Measurements from ENCODE around the gene JAZF1. TPM values are rescaled to one million over a fixed set of nuclear protein-coding genes. Genes with fewer than 3 reads are reported as not detected.

Gene JAZF1
- polyA plus RNA-seq, 1 donor from 2014 or later: 13.7 TPM

GRCh38 chr7:27883696-27884095 lies 296.9 kb downstream of the JAZF1 start:
- H3K27ac Mint-ChIP-seq: no peak overlapping the region
- no peaks in the 10 kb centered on the region for H3K9me3 Mint-ChIP-seq
- no peaks in the 10 kb centered on the region for H3K4me1 Mint-ChIP-seq
- no peak overlapping the region for H3K4me3 Mint-ChIP-seq
- H3K27me3 Mint-ChIP-seq: no peaks in the 10 kb centered on the region
- peaks cover 11% of the 10 kb centered on the region for H3K36me3 Mint-ChIP-seq

DNA sequence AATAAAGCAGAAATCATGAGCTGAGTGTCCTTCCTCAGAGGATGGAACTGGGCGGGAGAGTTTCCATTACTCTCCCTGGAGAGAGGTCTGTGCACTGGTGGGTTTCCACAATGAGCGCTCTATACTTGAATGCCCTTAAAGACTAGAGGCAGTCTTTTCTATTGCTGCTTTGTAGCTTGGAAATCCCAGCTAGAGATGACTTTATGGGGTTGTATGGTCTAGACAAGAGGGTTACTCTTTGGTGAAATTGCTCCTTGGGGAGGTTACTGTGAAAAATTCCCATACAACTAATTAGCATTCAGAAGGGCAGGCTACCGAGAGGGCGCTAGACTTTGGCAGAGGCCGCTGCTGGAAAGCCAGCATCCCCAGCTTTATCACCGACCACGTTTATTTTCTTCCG lies 303.8 kb downstream of the JAZF1 start:
- H3K4me3 Mint-ChIP-seq: no peak overlapping the region
- H3K27ac Mint-ChIP-seq: no peak overlapping the region

GRCh38 chr7:27875832-27876231 lies 304.8 kb downstream of the JAZF1 start:
- Mint-ChIP-seq H3K27me3 (no peaks in the 10 kb centered on the region), H3K27ac (no peak overlapping the region), H3K4me1 (peaks cover 0 to 7% (median 5%) of the 10 kb centered on the region in 3 donors), H3K4me3 (no peak overlapping the region), H3K9me3 (no peaks in the 10 kb centered on the region), H3K36me3 (peaks cover 11% of the 10 kb centered on the region)

More for the DNA sequence above, 303.8 kb downstream of the JAZF1 start:
- H3K36me3 Mint-ChIP-seq: peaks cover 11% of the 10 kb centered on the region
- H3K27me3 Mint-ChIP-seq: no peaks in the 10 kb centered on the region
- no peaks in the 10 kb centered on the region for H3K9me3 Mint-ChIP-seq
- peaks cover 0 to 7% (median 5%) of the 10 kb centered on the region in 3 donors for H3K4me1 Mint-ChIP-seq

GRCh38 chr7:27875061-27875460 lies 305.5 kb downstream of the JAZF1 start:
- H3K4me3 Mint-ChIP-seq: no peak overlapping the region
- no peak overlapping the region for H3K27ac Mint-ChIP-seq
- H3K4me1 Mint-ChIP-seq: peaks cover 0 to 7% (median 5%) of the 10 kb centered on the region in 3 donors
- no peaks in the 10 kb centered on the region for H3K9me3 Mint-ChIP-seq
- peaks cover 11% of the 10 kb centered on the region for H3K36me3 Mint-ChIP-seq
- H3K27me3 Mint-ChIP-seq: no peaks in the 10 kb centered on the region

- peaks cover 1 to 7% (median 5%) of the 10 kb centered on the region in 3 donors for H3K4me1 Mint-ChIP-seq
- H3K9me3 Mint-ChIP-seq: no peaks in the 10 kb centered on the region
- H3K36me3 Mint-ChIP-seq: peaks cover 13% of the 10 kb centered on the region
- H3K27ac Mint-ChIP-seq: no peak overlapping the region
- H3K4me3 Mint-ChIP-seq: no peak overlapping the region
- H3K27me3 Mint-ChIP-seq: no peaks in the 10 kb centered on the region
Observed at GRCh38 chr7:27873981-27874957, 306.3 kb downstream of the JAZF1 start.

GRCh38 chr7:27872356-27873275 lies 308.0 kb downstream of the JAZF1 start:
- no peaks in the 10 kb centered on the region for H3K9me3 Mint-ChIP-seq
- H3K4me3 Mint-ChIP-seq: no peak overlapping the region
- no peak overlapping the region for H3K27ac Mint-ChIP-seq
- peaks cover 10% of the 10 kb centered on the region for H3K36me3 Mint-ChIP-seq
- peaks cover 1 to 5% (median 2%) of the 10 kb centered on the region in 3 donors for H3K4me1 Mint-ChIP-seq
- H3K27me3 Mint-ChIP-seq: no peaks in the 10 kb centered on the region

GRCh38 chr7:27871866-27872265 lies 308.7 kb downstream of the JAZF1 start:
- no peak overlapping the region for H3K27ac Mint-ChIP-seq

GRCh38 chr7:27871086-27871485 lies 309.5 kb downstream of the JAZF1 start:
- Mint-ChIP-seq H3K27me3 (no peaks in the 10 kb centered on the region), H3K36me3 (peaks cover 14% of the 10 kb centered on the region), H3K27ac (no peak overlapping the region), H3K9me3 (no peaks in the 10 kb centered on the region), H3K4me1 (peaks cover 0 to 5% (median 1%) of the 10 kb centered on the region in 3 donors), H3K4me3 (no peak overlapping the region)

More at GRCh38 chr7:27871866-27872265, 308.7 kb downstream of the JAZF1 start:
- Mint-ChIP-seq H3K9me3 (no peaks in the 10 kb centered on the region), H3K36me3 (peaks cover 11% of the 10 kb centered on the region), H3K27me3 (no peaks in the 10 kb centered on the region), H3K4me1 (peaks cover 0 to 5% (median 1%) of the 10 kb centered on the region in 3 donors), H3K4me3 (no peak overlapping the region)

DNA sequence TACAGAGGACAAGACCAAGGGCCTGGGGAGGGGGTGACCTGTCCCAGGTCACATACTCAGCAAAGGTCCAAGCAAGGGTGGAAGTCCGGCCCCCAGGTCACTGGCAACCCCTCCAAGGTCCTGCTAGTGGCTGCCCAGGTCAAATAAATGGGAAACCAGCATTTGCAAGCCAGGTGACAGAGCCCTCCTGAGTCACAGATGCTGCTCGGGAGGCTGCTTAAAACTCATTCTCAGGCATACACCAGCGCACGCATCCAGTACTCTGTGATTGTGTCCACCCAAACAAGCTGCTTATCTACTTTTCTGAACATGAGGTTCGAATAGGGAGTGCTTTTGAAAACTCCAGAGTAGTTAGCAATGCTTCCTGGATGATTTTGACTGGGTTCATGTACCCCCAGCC lies 310.0 kb downstream of the JAZF1 start:
- Mint-ChIP-seq H3K9me3 (no peaks in the 10 kb centered on the region), H3K27me3 (no peaks in the 10 kb centered on the region), H3K4me3 (no peak overlapping the region), H3K4me1 (peaks cover 0 to 5% (median 1%) of the 10 kb centered on the region in 3 donors), H3K27ac (peak overlapping the region in 1 of 3 donors; percentile 53), H3K36me3 (peaks cover 14% of the 10 kb centered on the region)

GRCh38 chr7:27869056-27869455 lies 311.5 kb downstream of the JAZF1 start:
- no peak overlapping the region for H3K4me3 Mint-ChIP-seq
- no peaks in the 10 kb centered on the region for H3K9me3 Mint-ChIP-seq
- no peaks in the 10 kb centered on the region for H3K27me3 Mint-ChIP-seq
- H3K36me3 Mint-ChIP-seq: peaks cover 10% of the 10 kb centered on the region
- H3K4me1 Mint-ChIP-seq: peaks cover 0 to 4% (median 1%) of the 10 kb centered on the region in 3 donors
- H3K27ac Mint-ChIP-seq: no peak overlapping the region

DNA sequence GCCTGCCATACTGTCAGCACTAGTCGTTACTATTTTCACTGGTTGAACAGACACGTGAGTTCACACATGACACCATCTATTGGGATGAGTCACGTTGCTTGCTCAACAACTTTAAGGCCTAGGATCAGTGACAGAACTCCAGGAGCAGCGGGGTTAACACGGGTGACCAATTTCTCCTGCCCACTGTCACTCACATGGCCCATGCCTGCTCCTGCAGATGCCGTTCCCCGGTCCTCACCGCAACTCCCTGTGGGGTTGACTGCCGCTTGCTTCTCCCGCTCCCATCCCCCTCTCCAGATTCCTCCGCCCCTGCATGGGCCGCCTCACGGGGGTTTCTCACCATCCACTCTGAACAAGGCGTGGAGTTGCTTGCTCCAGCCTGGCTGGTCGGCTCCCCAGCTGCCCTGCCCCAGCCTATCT lies 312.5 kb downstream of the JAZF1 start:
- H3K9me3 Mint-ChIP-seq: no peaks in the 10 kb centered on the region

DNA sequence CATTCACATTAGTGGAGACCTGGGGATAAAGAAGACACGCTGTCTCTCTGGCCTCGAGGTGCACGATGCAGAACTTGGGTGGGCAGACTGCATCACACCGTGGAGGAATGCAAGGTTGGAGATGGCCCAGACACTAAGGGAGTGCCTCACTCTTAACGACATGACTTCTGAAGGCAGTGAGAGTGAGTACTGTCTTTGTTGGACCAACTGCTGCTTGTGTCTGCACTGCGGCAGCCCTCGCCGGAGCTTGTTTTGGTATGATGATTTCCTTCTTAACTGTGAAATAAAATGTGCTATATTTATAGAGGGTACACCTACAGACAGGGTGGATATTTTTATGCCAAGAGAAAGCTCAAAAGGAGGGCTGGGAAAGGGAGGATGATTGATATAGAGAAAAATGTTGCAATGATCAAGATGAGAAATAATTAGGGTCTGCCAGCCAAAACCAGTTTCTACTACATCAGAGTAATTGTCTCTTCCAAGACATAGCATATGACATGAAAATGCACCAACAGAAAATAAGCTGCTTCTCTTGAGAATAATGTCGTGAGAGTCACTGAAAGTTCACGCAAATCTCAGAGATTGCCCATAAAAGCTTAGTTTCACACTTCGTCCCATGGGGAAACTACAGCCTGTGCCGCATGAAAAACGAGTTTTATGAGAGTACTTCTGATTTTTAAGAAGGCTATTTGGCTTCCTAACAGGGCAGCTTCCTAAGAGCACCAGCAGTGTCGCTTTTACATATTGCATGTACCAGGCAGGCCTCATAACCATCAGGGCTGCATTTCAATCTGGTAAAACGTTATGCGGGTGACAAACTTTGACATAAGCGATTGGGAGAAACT lies 313.5 kb downstream of the JAZF1 start:
- no peak overlapping the region for H3K27ac Mint-ChIP-seq
- H3K36me3 Mint-ChIP-seq: peaks cover 18% of the 10 kb centered on the region
- no peak overlapping the region for H3K4me3 Mint-ChIP-seq
- H3K4me1 Mint-ChIP-seq: peaks cover 0 to 2% (median 0%) of the 10 kb centered on the region in 3 donors
- H3K27me3 Mint-ChIP-seq: no peaks in the 10 kb centered on the region
- no peaks in the 10 kb centered on the region for H3K9me3 Mint-ChIP-seq

More for the DNA sequence above, 312.5 kb downstream of the JAZF1 start:
- Mint-ChIP-seq H3K4me1 (peaks cover 0 to 1% (median under 1%) of the 10 kb centered on the region in 3 donors), H3K36me3 (peaks cover 13% of the 10 kb centered on the region), H3K27ac (peak overlapping the region in 1 of 3 donors; percentile 39), H3K4me3 (no peak overlapping the region), H3K27me3 (no peaks in the 10 kb centered on the region)

DNA sequence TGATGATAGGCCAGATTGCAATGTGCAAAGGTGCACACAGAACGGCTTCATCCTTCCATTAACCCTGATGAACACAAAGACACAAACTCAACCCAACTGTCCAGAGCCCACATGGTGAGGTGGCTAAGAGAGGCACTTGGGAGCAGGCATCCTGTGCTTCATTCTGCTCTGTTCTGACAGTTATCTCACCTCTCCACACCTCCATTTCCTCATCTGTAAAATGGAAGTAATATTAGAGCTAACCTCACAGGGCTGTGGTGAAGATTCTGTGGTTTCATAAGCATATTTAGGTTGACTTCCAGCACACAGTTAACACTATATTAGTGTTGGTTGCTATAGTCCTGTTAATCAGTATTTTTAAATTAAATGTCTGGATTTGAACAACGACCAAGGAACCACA lies 314.3 kb downstream of the JAZF1 start:
- H3K36me3 Mint-ChIP-seq: peaks cover 21% of the 10 kb centered on the region
- no peak overlapping the region for H3K27ac Mint-ChIP-seq
- no peaks in the 10 kb centered on the region for H3K27me3 Mint-ChIP-seq
- H3K4me3 Mint-ChIP-seq: no peak overlapping the region
- peaks cover 0 to 2% (median 0%) of the 10 kb centered on the region in 3 donors for H3K4me1 Mint-ChIP-seq
- H3K9me3 Mint-ChIP-seq: peaks cover 0 to 1% (median 0%) of the 10 kb centered on the region in 3 donors

- Mint-ChIP-seq H3K27ac (no peak overlapping the region), H3K4me3 (peak overlapping the region in 1 of 4 donors; percentile 39), H3K36me3 (peaks cover 24% of the 10 kb centered on the region), H3K9me3 (peaks cover 0 to 6% (median 1%) of the 10 kb centered on the region in 3 donors), H3K27me3 (no peaks in the 10 kb centered on the region), H3K4me1 (peaks cover 0 to 1% (median 0%) of the 10 kb centered on the region in 3 donors)
Observed at GRCh38 chr7:27863880-27864279, 316.7 kb downstream of the JAZF1 start.
